ENCODE measurements around the gene RICTOR. TPM values are rescaled to one million over a fixed set of nuclear protein-coding genes. Genes with fewer than 3 reads are reported as not detected.

Gene RICTOR
- total RNA-seq, 1 donor from 2014 or later, result 46.4 TPM

- no peak for DNase-seq (ENCODE audit: low spot score in 2 of 2, unreplicated experiment in 2 of 2)
- Mint-ChIP-seq H3K27ac (peak overlapping the region; percentile 89), H3K36me3 (no peaks in the 10 kb centered on the region), H3K9me3 (no peaks in the 10 kb centered on the region), H3K4me3 (no peak overlapping the region), H3K4me1 (peaks cover 9% of the 10 kb centered on the region), H3K27me3 (ENCODE audit: low read depth) (no peaks in the 10 kb centered on the region)
- no peak for TF ChIP-seq CTCF (IDR thresholded peaks at IDR 0.05; ENCODE audit: unreplicated experiment)
Measured at GRCh38 chr5:38925154-38925925, 148.9 kb downstream of the RICTOR start.

- DNase-seq (ENCODE audit: low spot score in 2 of 2, unreplicated experiment in 2 of 2), result no peak
- no peak for TF ChIP-seq CTCF (IDR thresholded peaks at IDR 0.05; ENCODE audit: unreplicated experiment)
- H3K9me3 Mint-ChIP-seq, result no peaks in the 10 kb centered on the region
- H3K4me1 Mint-ChIP-seq, result peaks cover 9% of the 10 kb centered on the region
- H3K36me3 Mint-ChIP-seq, result no peaks in the 10 kb centered on the region
- no peak overlapping the region for H3K4me3 Mint-ChIP-seq
- no peaks in the 10 kb centered on the region for H3K27me3 Mint-ChIP-seq (ENCODE audit: low read depth)
- no peak overlapping the region for H3K27ac Mint-ChIP-seq
Measured at GRCh38 chr5:38923661-38924451, 150.3 kb downstream of the RICTOR start.

GRCh38 chr5:38922199-38922598 lies 152.0 kb downstream of the RICTOR start:
- Mint-ChIP-seq H3K27ac (no peak overlapping the region), H3K9me3 (no peaks in the 10 kb centered on the region), H3K4me3 (no peak overlapping the region)

GRCh38 chr5:38921174-38921573 lies 153.0 kb downstream of the RICTOR start:
- Mint-ChIP-seq H3K36me3 (no peaks in the 10 kb centered on the region), H3K4me1 (peaks cover 9% of the 10 kb centered on the region), H3K27me3 (ENCODE audit: low read depth) (no peaks in the 10 kb centered on the region), H3K27ac (no peak overlapping the region), H3K4me3 (no peak overlapping the region), H3K9me3 (no peaks in the 10 kb centered on the region)
- no peak for DNase-seq (ENCODE audit: low spot score in 2 of 2, unreplicated experiment in 2 of 2)
- TF ChIP-seq CTCF (IDR thresholded peaks at IDR 0.05; ENCODE audit: unreplicated experiment), result no peak

More at GRCh38 chr5:38922199-38922598, 152.0 kb downstream of the RICTOR start:
- H3K36me3 Mint-ChIP-seq, result no peaks in the 10 kb centered on the region
- peak; percentile 60 for TF ChIP-seq CTCF (IDR thresholded peaks at IDR 0.05; ENCODE audit: unreplicated experiment)
- peak in 1 of 2 experiments; percentile 65 for DNase-seq (ENCODE audit: low spot score in 2 of 2, unreplicated experiment in 2 of 2)
- peaks cover 9% of the 10 kb centered on the region for H3K4me1 Mint-ChIP-seq
- H3K27me3 Mint-ChIP-seq (ENCODE audit: low read depth), result no peaks in the 10 kb centered on the region

- Mint-ChIP-seq H3K4me1 (no peaks in the 10 kb centered on the region), H3K36me3 (no peaks in the 10 kb centered on the region)
Measured at GRCh38 chr5:38916802-38917201, 157.4 kb downstream of the RICTOR start.

More at GRCh38 chr5:38916802-38917201, 157.4 kb downstream of the RICTOR start:
- H3K4me3 Mint-ChIP-seq, result no peak overlapping the region
- no peak overlapping the region for H3K27ac Mint-ChIP-seq
- peaks cover 11% of the 10 kb centered on the region for H3K9me3 Mint-ChIP-seq
- no peak for TF ChIP-seq CTCF (IDR thresholded peaks at IDR 0.05; ENCODE audit: unreplicated experiment)
- DNase-seq (ENCODE audit: low spot score in 2 of 2, unreplicated experiment in 2 of 2), result no peak
- peaks cover 1% of the 10 kb centered on the region for H3K27me3 Mint-ChIP-seq (ENCODE audit: low read depth)
